ENCODE results near the gene ZNF277.

GRCh38 chr7:112358513-112358912 is 152.0 kb downstream of the ZNF277 start:
- TF ChIP-seq CTCF (IDR thresholded peaks at IDR 0.05) (no peak), POLR2A (IDR thresholded peaks at IDR 0.05) (no peak)
